Smooth muscle cell (in vitro differentiated cells): ENCODE measurements around the gene UGT8. TPM values are rescaled to one million over a fixed set of nuclear protein-coding genes. Genes with fewer than 3 reads are reported as not detected.

Source experiments
- DNase-seq: peaks from one replicate; lab custom pipeline; 2025; ENCODE audit not compliant: unreplicated experiment; lab: John Stamatoyannopoulos, UW
- H2AFZ ChIP-seq: fragments of 200-600 bp; sonication (generic); 2 replicates; pipeline ENCODE4 v1.6.0; 2016; ENCODE audit warnings: antibody characterized with exemption, low read depth, mild to moderate bottlenecking
- H3F3A ChIP-seq: fragments of 200-600 bp; sonication (generic); 2 replicates; pipeline ENCODE4 v1.6.0; 2017; ENCODE audit warnings: antibody characterized with exemption, low read depth
- H3K27ac ChIP-seq: fragments of 200-600 bp; sonication (generic); 2 replicates; pipeline ENCODE4 v1.5.1; 2016; ENCODE audit warnings: low read depth, mild to moderate bottlenecking
- H3K27me3 ChIP-seq: fragments of 200-600 bp; sonication (generic); 2 replicates; pipeline ENCODE4 v1.6.1; 2016; ENCODE audit warnings: low read depth, mild to moderate bottlenecking
- H3K36me3 ChIP-seq: fragments of 200-600 bp; sonication (generic); 2 replicates; pipeline ENCODE4 v1.5.1; 2016; ENCODE audit warnings: low read depth
- H3K4me1 ChIP-seq: fragments of 200-600 bp; sonication (generic); 2 replicates; pipeline ENCODE4 v1.5.1; 2016; ENCODE audit warnings: low read depth
- H3K4me2 ChIP-seq: fragments of 200-600 bp; sonication (generic); 2 replicates; pipeline ENCODE4 v1.6.0; 2016; ENCODE audit warnings: mild to moderate bottlenecking
- H3K4me3 ChIP-seq: fragments of 200-600 bp; sonication (generic); 2 replicates; pipeline ENCODE4 v1.5.1; 2016; ENCODE audit warnings: mild to moderate bottlenecking
- H3K79me2 ChIP-seq: fragments of 200-600 bp; sonication (generic); 2 replicates; pipeline ENCODE4 v1.6.0; 2016; ENCODE audit warnings: low read depth, mild to moderate bottlenecking
- H3K9ac ChIP-seq: fragments of 200-600 bp; sonication (generic); 2 replicates; pipeline ENCODE4 v1.6.0; 2016; ENCODE audit warnings: low read depth
- H3K9me3 ChIP-seq: fragments of 200-600 bp; sonication (generic); replicated peaks from 2 replicates; pipeline ENCODE4 v1.5.1; 2016; ENCODE audit warnings: low read depth
- H4K20me1 ChIP-seq: fragments of 200-600 bp; sonication (generic); 2 replicates; pipeline ENCODE4 v1.6.0; 2016; ENCODE audit warnings: low read depth
- CTCF ChIP-seq: fragments of 200-600 bp; sonication (generic); IDR thresholded peaks from 2 replicates; pipeline ENCODE4 v1.5.1; 2017; ENCODE audit warnings: borderline replicate concordance, mild to moderate bottlenecking, antibody characterized with exemption; ENCODE audit not compliant: insufficient read depth, poor library complexity, severe bottlenecking
- WGBS: methylation state at CpG from one replicate; pipeline ENCODE4 v1.1.7; 2016; ENCODE audit warnings: low lambda C conversion rate; 5-methylcytosine and 5-hydroxymethylcytosine counted together
- microRNA counts: library from miRNA; unstranded; fragments of <30 nt; microRNA quantifications from one replicate; lab custom pipeline; 2016
- microRNA-seq: library from miRNA; unstranded; fragments of <30 nt; microRNA quantifications from one replicate; pipeline ENCODE4, GENCODE V29; 2016; ENCODE audit warnings: borderline number of aligned reads
- polyA plus RNA-seq: library from polyadenylated mRNA; unstranded; fragments of >200 nt; fragmentation: Nextera tagmentation; extraction: Ambion mirVana; gene quantifications from 2 replicates; pipeline ENCODE4 v1.2.1, GENCODE V29; 2016
- small RNA-seq: library from RNA; depleted of rRNA; stranded (forward); fragments of <200 nt; gene quantifications from one replicate; pipeline ENCODE3, GENCODE V24; 2014
- total RNA-seq: library from RNA; depleted of rRNA; stranded (reverse); fragments of >200 nt; gene quantifications from 2 replicates; pipeline ENCODE4 v1.2.3, GENCODE V29; 2014

UGT8 gene
- total and polyA plus RNA-seq, 2 experiments from 2014 or later: not detected

DNA sequence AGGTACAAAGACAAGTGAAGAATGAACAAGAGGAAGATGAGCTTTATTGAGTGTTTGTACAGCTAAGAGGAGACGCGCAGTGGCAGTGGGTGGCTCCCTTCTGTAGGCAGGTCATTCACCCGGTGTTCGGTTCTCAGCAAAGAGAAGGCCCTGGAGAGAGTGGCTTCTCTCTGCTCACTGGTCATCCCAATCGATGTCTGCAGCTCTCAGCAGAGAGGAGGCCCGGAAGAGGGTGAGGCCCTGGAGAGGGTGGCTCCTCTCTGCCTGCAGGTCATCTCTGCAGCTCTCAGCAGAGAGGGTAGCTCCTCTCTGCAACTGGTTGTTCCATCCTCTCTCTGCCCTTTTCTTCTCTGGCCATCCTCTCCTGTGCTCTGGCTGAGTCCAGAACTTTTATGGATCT lies 126.5 kb downstream of the UGT8 start:
- no peak overlapping the region for H3K9ac ChIP-seq
- no peak overlapping the region for H3K4me3 ChIP-seq
- no peak for TF ChIP-seq CTCF
- H3K4me1 ChIP-seq: peaks cover 36% of the 10 kb centered on the region
- H3K79me2 ChIP-seq: no peaks in the 10 kb centered on the region
- no peak for DNase-seq
- no peak overlapping the region for H3K4me2 ChIP-seq
- WGBS: 68% methylated on average over 6 of the region's 6 CpGs
- H4K20me1 ChIP-seq: no peaks in the 10 kb centered on the region
- no peaks in the 10 kb centered on the region for H3K27me3 ChIP-seq
- H2AFZ ChIP-seq: no peak overlapping the region
- H3K27ac ChIP-seq: no peak overlapping the region
- H3K9me3 ChIP-seq: no peaks in the 10 kb centered on the region
- H3K36me3 ChIP-seq: no peaks in the 10 kb centered on the region
- no peaks in the 10 kb centered on the region for H3F3A ChIP-seq

DNA sequence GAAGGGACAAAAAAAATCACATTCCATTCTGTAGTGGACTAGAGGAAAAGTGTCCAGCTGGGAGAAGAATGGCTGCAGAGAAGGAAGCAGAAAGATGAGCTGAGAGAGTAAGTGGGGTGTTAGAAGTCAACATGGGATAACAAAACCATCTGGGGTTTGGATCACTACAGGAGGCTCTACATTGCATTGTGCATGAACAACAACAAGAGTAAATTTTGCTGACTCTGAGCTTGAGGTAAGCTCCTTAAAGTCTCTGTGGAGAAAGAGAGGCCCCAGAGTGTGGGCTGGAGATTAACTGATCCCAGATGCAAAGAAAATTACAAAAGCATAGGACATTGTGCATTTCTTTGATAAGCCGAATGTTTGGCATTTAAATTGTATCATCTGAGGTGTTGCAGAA lies 128.9 kb downstream of the UGT8 start:
- no peaks in the 10 kb centered on the region for H3K79me2 ChIP-seq
- no peak overlapping the region for H3K4me3 ChIP-seq
- no peak overlapping the region for H3K27ac ChIP-seq
- H3K4me1 ChIP-seq: peaks cover 50% of the 10 kb centered on the region
- H3K9me3 ChIP-seq: no peaks in the 10 kb centered on the region
- H3K27me3 ChIP-seq: no peaks in the 10 kb centered on the region
- no peak overlapping the region for H3K9ac ChIP-seq
- H3K4me2 ChIP-seq: no peak overlapping the region
- no peak overlapping the region for H2AFZ ChIP-seq
- H3K36me3 ChIP-seq: no peaks in the 10 kb centered on the region
- no peak for TF ChIP-seq CTCF
- 0% methylated on average over 1 of the region's 1 CpG for WGBS
- no peak for DNase-seq
- H3F3A ChIP-seq: no peaks in the 10 kb centered on the region
- no peaks in the 10 kb centered on the region for H4K20me1 ChIP-seq

MicroRNAs within 50 kb of the gene (microRNA counts, 767-probe panel; counts per million panel counts)
- 183 counts per million for microRNA hsa-miR-577 (lab: Ali Mortazavi, UCI)

Small RNA genes lying within 50 kb of the gene (microRNA-seq; reads per million reads assigned to microRNA genes)
- not detected for gene MIR577

Small RNA genes lying within 50 kb of the gene (small RNA-seq; reads per million reads assigned to genes)
- gene MIR577: 0.32 reads per million, percentile 7 among the genes with 10 or more reads in this experiment
